SK-N-SH (cell line): ENCODE data around the gene ATPAF2. TPM values are rescaled to one million over a fixed set of nuclear protein-coding genes. Genes with fewer than 3 reads are reported as not detected.

Source experiments
- CHD2 ChIP-seq: fragments of 150-350 bp; IDR thresholded peaks from 2 replicates; pipeline ENCODE4 v1.6.1; 2018; ENCODE audit warnings: low read length; ENCODE audit not compliant: partially characterized antibody
- FOSL2 ChIP-seq: IDR thresholded peaks from 2 replicates; pipeline ENCODE4 v1.4.0; 2012; ENCODE audit warnings: low read depth, mild to moderate bottlenecking, moderate library complexity, borderline replicate concordance
- FOXJ3 ChIP-seq: sonication (generic); formaldehyde crosslinking; IDR thresholded peaks from 2 replicates; pipeline ENCODE4 v1.5.1; 2020; ENCODE audit warnings: mild to moderate bottlenecking, missing genetic modification reagents
- FOXM1 ChIP-seq: IDR thresholded peaks from 2 replicates; pipeline ENCODE4 v1.4.0; 2012; ENCODE audit warnings: low read depth, mild to moderate bottlenecking
- GABPA ChIP-seq: IDR thresholded peaks from 2 replicates; pipeline ENCODE4 v1.4.0; 2012; ENCODE audit warnings: low read depth, mild to moderate bottlenecking
- GATA2 ChIP-seq: sonication (generic); formaldehyde crosslinking; IDR thresholded peaks from 2 replicates; pipeline ENCODE4 v1.5.0; 2020; ENCODE audit warnings: mild to moderate bottlenecking, missing genetic modification reagents
- IRF3 ChIP-seq: fragments of 150-350 bp; IDR thresholded peaks from 2 replicates; pipeline ENCODE4 v1.6.1; 2016; ENCODE audit warnings: mild to moderate bottlenecking, low read depth, low read length
- JUND ChIP-seq: IDR thresholded peaks from 2 replicates; pipeline ENCODE4 v1.4.0; 2012
- MEF2A ChIP-seq: IDR thresholded peaks from 2 replicates; pipeline ENCODE4 v1.4.0; 2012; ENCODE audit warnings: low read depth, borderline replicate concordance
- NRF1 ChIP-seq: IDR thresholded peaks from 2 replicates; pipeline ENCODE4 v1.6.1; 2012; ENCODE audit warnings: low read depth, mild to moderate bottlenecking, low read length
- POLR2AphosphoS5 ChIP-seq: IDR thresholded peaks from 2 replicates; pipeline ENCODE4 v1.6.1; 2012; ENCODE audit warnings: low read depth, low read length
- RAD21 ChIP-seq: IDR thresholded peaks from 2 replicates; pipeline ENCODE4 v1.6.1; 2012; ENCODE audit warnings: mild to moderate bottlenecking, low read length
- RCOR1 ChIP-seq: fragments of 150-350 bp; IDR thresholded peaks from 2 replicates; pipeline ENCODE4 v1.6.1; 2017; ENCODE audit warnings: antibody characterized with exemption, low read length
- RFX5 ChIP-seq: IDR thresholded peaks from 2 replicates; pipeline ENCODE4 v1.6.1; 2012; ENCODE audit warnings: mild to moderate bottlenecking, improper control_type of control experiment, low read length
- RXRA ChIP-seq: IDR thresholded peaks from 2 replicates; pipeline ENCODE4 v1.4.0; 2012; ENCODE audit warnings: low read depth, mild to moderate bottlenecking, borderline replicate concordance
- SIN3A ChIP-seq: IDR thresholded peaks from 2 replicates; pipeline ENCODE4 v1.6.1; 2012; ENCODE audit warnings: low read depth, mild to moderate bottlenecking, low read length, moderate library complexity, borderline replicate concordance
- SMC3 ChIP-seq: IDR thresholded peaks from 2 replicates; pipeline ENCODE4 v1.6.1; 2012; ENCODE audit warnings: low read depth, low read length, improper control_type of control experiment
- TEAD4 ChIP-seq: IDR thresholded peaks from 2 replicates; pipeline ENCODE4 v1.4.0; 2012; ENCODE audit warnings: mild to moderate bottlenecking, borderline replicate concordance; ENCODE audit not compliant: insufficient read depth
- USF1 ChIP-seq: IDR thresholded peaks from 2 replicates; pipeline ENCODE4 v1.4.0; 2012; ENCODE audit warnings: low read depth, borderline replicate concordance
- USF2 ChIP-seq: fragments of 150-350 bp; IDR thresholded peaks from 2 replicates; pipeline ENCODE4 v1.6.1; 2017; ENCODE audit warnings: antibody characterized with exemption, low read length, low read depth, borderline replicate concordance
- YY1 ChIP-seq: IDR thresholded peaks from 2 replicates; pipeline ENCODE4 v1.4.0; 2012; ENCODE audit warnings: low read depth, mild to moderate bottlenecking
- ZBTB33 ChIP-seq: IDR thresholded peaks from 2 replicates; pipeline ENCODE4 v1.4.0; 2012; ENCODE audit warnings: low read depth, borderline replicate concordance
- polyA plus RNA-seq, 3 experiments: library from polyadenylated mRNA; depleted of rRNA; stranded (reverse); fragments of >200 nt; gene quantifications; 2 replicates each; pipeline ENCODE4 v1.2.3, GENCODE V29; 2012

The ATPAF2 gene
- polyA plus RNA-seq, 1 of the 3 experiments (the other 2 are of a cell fraction), result 20.8 TPM

GRCh38 chr17:18087610-18088491 lies 48.9 kb upstream of the ATPAF2 start, which contains the start of gene DRG2 (continued):
- TF ChIP-seq IRF3, result no peak
- TF ChIP-seq POLR2AphosphoS5, result peak; percentile 76
- TF ChIP-seq GATA2 (CRISPR knock-in tag), result no peak
- peak; percentile 64; the same call in 1 of the 2 replicates for TF ChIP-seq ZBTB33
- no peak for TF ChIP-seq RAD21
- peak; percentile 26; the same call in 1 of the 2 replicates for TF ChIP-seq FOSL2
- 0 out of 2 replicates have a peak, but pooled peaks have one; percentile 69 for TF ChIP-seq RCOR1
- TF ChIP-seq RFX5, result no peak
- TF ChIP-seq JUND, result peak; percentile 29; the same call in 1 of the 2 replicates
- peak; percentile 93 for TF ChIP-seq GABPA
- TF ChIP-seq USF1, result peak; percentile 68
- TF ChIP-seq TEAD4, result 0 out of 2 replicates have a peak, but pooled peaks have one; percentile 32
- TF ChIP-seq FOXJ3 (CRISPR knock-in tag), result peak; percentile 19
- TF ChIP-seq SMC3, result no peak
- TF ChIP-seq NRF1, result no peak
- no peak for TF ChIP-seq FOXM1
- peak; percentile 92 for TF ChIP-seq CHD2
- TF ChIP-seq YY1, result peak; percentile 73
- no peak for TF ChIP-seq MEF2A
- no peak; the same call in 1 of the 2 replicates for TF ChIP-seq RXRA
- peak; percentile 96; the same call in 1 of the 2 replicates for TF ChIP-seq SIN3A
- no peak for TF ChIP-seq USF2
